ENCODE data around the gene ZNF236.

DNA sequence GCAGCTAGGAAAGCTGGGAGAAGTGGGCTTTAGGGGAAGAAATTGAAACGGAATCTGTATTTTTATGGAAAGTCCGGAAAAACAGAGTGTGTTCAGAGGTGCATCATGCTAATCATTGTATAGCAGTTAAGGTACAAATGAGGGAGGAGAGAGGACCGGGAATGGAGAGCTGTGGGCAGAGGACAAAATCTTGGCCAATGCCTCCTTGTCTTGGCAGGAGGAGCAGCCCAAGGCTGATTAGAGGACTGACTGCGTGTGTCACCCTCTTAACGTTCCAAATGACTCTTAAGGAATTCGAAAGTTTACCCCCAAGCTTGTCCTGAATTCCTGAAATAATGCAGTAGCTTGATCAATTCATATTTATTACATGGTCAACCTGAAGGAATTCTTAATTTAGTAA lies 81.0 kb downstream of the ZNF236 start:
- TF ChIP-seq POLR2AphosphoS5 (IDR thresholded peaks at IDR 0.05; ENCODE audit: insufficient read depth, low read depth, low read length) (no peak), CTCF (IDR thresholded peaks at IDR 0.05; ENCODE audit: extremely low read depth in 1 of 2, insufficient read depth in 1 of 2, low read depth in 1 of 2, low read length in 2 of 2) (no peak), EZH2 (IDR thresholded peaks at IDR 0.05; ENCODE audit: borderline replicate concordance, low read depth, low read length, severe bottlenecking) (no peak), POLR2A (IDR thresholded peaks at IDR 0.05; ENCODE audit: low read depth, low read length) (no peak), MYC (IDR thresholded peaks at IDR 0.05; ENCODE audit: low read depth, low read length) (no peak), MAX (IDR thresholded peaks at IDR 0.05; ENCODE audit: insufficient read depth, insufficient read length) (no peak), JUN (IDR thresholded peaks at IDR 0.05; ENCODE audit: borderline replicate concordance, insufficient read depth, insufficient read length, low read depth) (no peak)

Measured in endothelial cell of umbilical vein (primary cell).